Ishikawa (cell line): ENCODE results near the gene ZNF181.

Experiments used
- CEBPB ChIP-seq: IDR thresholded peaks from 2 replicates; pipeline ENCODE4 v1.6.1; 2012
- RAD21 ChIP-seq: IDR thresholded peaks from 2 replicates; pipeline ENCODE4 v1.6.1; 2012; ENCODE audit warnings: low read depth
- TAF1 ChIP-seq: IDR thresholded peaks from 2 replicates; pipeline ENCODE4 v1.6.1; 2012; ENCODE audit warnings: low read depth, mild to moderate bottlenecking
- TCF12 ChIP-seq: IDR thresholded peaks from 2 replicates; pipeline ENCODE4 v1.6.1; 2012; ENCODE audit warnings: low read depth
- TEAD4 ChIP-seq: IDR thresholded peaks from 2 replicates; pipeline ENCODE4 v1.6.1; 2012
- YY1 ChIP-seq: IDR thresholded peaks from 2 replicates; pipeline ENCODE4 v1.6.1; 2012; ENCODE audit warnings: low read depth
- TF ChIP-seq, protein P1 (sequence below): IDR thresholded peaks from 2 replicates; pipeline ENCODE4 v1.6.1; 2012; ENCODE audit warnings: low read depth, mild to moderate bottlenecking
- TF ChIP-seq, protein P2 (sequence below): IDR thresholded peaks from 2 replicates; pipeline ENCODE4 v1.6.1; 2012

DNA sequence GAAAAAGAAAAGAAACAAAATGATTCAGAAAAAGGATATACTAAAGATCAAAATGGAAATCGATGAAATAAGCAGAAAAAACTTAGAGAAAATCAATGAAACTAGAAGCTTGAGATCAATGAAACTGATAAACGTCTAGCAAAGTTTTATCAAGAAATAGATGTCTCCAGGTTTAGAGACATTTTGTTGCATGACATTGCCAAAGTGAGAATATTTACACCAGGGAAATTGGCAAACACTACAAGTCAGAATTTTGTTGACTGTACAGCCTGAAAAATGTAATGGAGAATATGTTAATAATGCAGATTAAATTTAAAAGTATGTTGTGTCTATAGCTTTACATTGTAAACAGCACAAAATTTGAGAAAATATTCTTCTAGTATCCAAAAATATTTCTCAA lies 44.3 kb downstream of the ZNF181 start:
- TF ChIP-seq CEBPB (no peak), TAF1 (no peak), TEAD4 (no peak), YY1 (no peak), RAD21 (no peak), TCF12 (no peak)
- TF ChIP-seq, protein P1, sequence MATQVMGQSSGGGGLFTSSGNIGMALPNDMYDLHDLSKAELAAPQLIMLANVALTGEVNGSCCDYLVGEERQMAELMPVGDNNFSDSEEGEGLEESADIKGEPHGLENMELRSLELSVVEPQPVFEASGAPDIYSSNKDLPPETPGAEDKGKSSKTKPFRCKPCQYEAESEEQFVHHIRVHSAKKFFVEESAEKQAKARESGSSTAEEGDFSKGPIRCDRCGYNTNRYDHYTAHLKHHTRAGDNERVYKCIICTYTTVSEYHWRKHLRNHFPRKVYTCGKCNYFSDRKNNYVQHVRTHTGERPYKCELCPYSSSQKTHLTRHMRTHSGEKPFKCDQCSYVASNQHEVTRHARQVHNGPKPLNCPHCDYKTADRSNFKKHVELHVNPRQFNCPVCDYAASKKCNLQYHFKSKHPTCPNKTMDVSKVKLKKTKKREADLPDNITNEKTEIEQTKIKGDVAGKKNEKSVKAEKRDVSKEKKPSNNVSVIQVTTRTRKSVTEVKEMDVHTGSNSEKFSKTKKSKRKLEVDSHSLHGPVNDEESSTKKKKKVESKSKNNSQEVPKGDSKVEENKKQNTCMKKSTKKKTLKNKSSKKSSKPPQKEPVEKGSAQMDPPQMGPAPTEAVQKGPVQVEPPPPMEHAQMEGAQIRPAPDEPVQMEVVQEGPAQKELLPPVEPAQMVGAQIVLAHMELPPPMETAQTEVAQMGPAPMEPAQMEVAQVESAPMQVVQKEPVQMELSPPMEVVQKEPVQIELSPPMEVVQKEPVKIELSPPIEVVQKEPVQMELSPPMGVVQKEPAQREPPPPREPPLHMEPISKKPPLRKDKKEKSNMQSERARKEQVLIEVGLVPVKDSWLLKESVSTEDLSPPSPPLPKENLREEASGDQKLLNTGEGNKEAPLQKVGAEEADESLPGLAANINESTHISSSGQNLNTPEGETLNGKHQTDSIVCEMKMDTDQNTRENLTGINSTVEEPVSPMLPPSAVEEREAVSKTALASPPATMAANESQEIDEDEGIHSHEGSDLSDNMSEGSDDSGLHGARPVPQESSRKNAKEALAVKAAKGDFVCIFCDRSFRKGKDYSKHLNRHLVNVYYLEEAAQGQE = no peak
- TF ChIP-seq, protein P2, sequence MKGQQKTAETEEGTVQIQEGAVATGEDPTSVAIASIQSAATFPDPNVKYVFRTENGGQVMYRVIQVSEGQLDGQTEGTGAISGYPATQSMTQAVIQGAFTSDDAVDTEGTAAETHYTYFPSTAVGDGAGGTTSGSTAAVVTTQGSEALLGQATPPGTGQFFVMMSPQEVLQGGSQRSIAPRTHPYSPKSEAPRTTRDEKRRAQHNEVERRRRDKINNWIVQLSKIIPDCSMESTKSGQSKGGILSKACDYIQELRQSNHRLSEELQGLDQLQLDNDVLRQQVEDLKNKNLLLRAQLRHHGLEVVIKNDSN = no peak
